RWPE1 (cell line): Measurements from ENCODE around the gene RNF128.
A peak's percentile ranks its signal among the peaks of the same experiment; 100 is the strongest.

ENCODE experiments used
- CTCF ChIA-PET: fragments of 350-600 bp; sonication (Branson Sonifier 250); formaldehyde crosslinking; extraction: SDS; loops from one replicate; lab custom pipeline; 2021; lab: Yijun Ruan, JAX
- POLR2A ChIA-PET: fragments of 400-600 bp; formaldehyde crosslinking; extraction: SDS; loops from one replicate; lab custom pipeline; 2020; ENCODE audit warnings: antibody characterized with exemption; ENCODE audit not compliant: low non-redundant PET; lab: Yijun Ruan, JAX
- DNase-seq: peaks from one replicate; pipeline ENCODE4 v3.0.0; 2012; ENCODE audit warnings: low spot score
- H3K27ac ChIP-seq: fragments of 450-650 bp; 2 replicates; pipeline ENCODE4 v1.5.1; 2017
- CTCF ChIP-seq: fragments of 450-650 bp; conservative IDR thresholded peaks from 2 replicates; pipeline ENCODE4 v1.5.1; 2017; ENCODE audit warnings: low read depth, mild to moderate bottlenecking

The RNF128 gene

GRCh38 chrX:106702636-106703035 is 23.9 kb upstream of the RNF128 start:
- ChIA-PET CTCF (no interaction called here), POLR2A (no interaction called here)
- DNase-seq = no peak
- no peak overlapping the region for H3K27ac ChIP-seq
- TF ChIP-seq CTCF = no peak

GRCh38 chrX:106706466-106706865 is 20.0 kb upstream of the RNF128 start:
- no peak overlapping the region for H3K27ac ChIP-seq
- ChIA-PET POLR2A (no interaction called here), CTCF (no interaction called here)
- TF ChIP-seq CTCF = no peak
- no peak for DNase-seq

- POLR2A ChIA-PET = no interaction called here
- TF ChIP-seq CTCF = no peak
- CTCF ChIA-PET = interaction anchor here (0.7 kb wide), 1 partner anchor 8 kb away, joined by 4 read pairs; no protein-coding TSS in a partner anchor
- no peak overlapping the region for H3K27ac ChIP-seq
- peak; percentile 60 for DNase-seq
Observed at GRCh38 chrX:106707771-106708454, 18.6 kb upstream of the RNF128 start.

GRCh38 chrX:106710771-106711170 is 15.7 kb upstream of the RNF128 start:
- no peak for TF ChIP-seq CTCF
- CTCF ChIA-PET = no interaction called here
- no peak overlapping the region for H3K27ac ChIP-seq
- POLR2A ChIA-PET = no interaction called here
- no peak for DNase-seq

DNA sequence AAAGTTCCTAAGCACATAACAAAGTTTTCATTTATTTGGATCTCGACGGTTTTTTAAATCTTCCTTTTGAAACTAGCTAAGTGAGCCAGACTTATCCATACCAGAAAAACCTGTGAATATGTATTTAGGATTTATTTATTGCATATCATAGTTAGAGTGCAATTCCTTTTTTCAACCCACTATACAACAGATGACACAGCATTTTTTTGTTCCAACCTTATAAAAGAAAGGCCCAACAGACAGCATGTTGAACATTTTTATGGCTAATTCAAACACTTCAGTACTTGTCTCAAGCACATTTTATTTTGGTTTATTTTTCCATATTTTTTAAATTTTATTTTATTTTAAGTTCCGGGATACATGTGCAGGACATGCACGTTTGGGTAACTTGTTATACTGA is 15.1 kb upstream of the RNF128 start:
- ChIA-PET CTCF (no interaction called here), POLR2A (no interaction called here)
- H3K27ac ChIP-seq = no peak overlapping the region
- no peak for DNase-seq
- TF ChIP-seq CTCF = no peak

GRCh38 chrX:106716004-106716403 is 10.5 kb upstream of the RNF128 start:
- DNase-seq = no peak
- no peak for TF ChIP-seq CTCF
- ChIA-PET POLR2A (no interaction called here), CTCF (interaction anchor here (0.6 kb wide), 1 partner anchor 8 kb away, joined by 4 read pairs; no protein-coding TSS in a partner anchor)
- H3K27ac ChIP-seq = no peak overlapping the region
